Measurements from ENCODE around the gene RAI1. TPM values are rescaled to one million over a fixed set of nuclear protein-coding genes. Genes with fewer than 3 reads are reported as not detected.
"Not testable (repeated sequence)": the region's sequence is repeated elsewhere in the genome, so short reads cannot be mapped to it uniquely, and the experiment has no call there.

The RAI1 gene
- total and polyA plus RNA-seq, 2 of the 13 experiments (the other 11 are each of a cell fraction or from before 2014, with no cell fraction given), result 3.4 to 5.2 TPM

GRCh38 chr17:17807440-17807839 is 126.2 kb downstream of the RAI1 start:
- FAIRE-seq (no peak), DNase-seq (ENCODE audit: low spot score) (no peak), ATAC-seq (no peak)
- CTCF ChIA-PET (ENCODE audit: low intra/inter-chr PET ratio, low total read pairs), result no interaction called here
- no peak overlapping the region for H2AFZ ChIP-seq (ENCODE audit: low read length)
- H3K9ac ChIP-seq (ENCODE audit: insufficient read depth, low read depth, low read length), result no peak overlapping the region
- no peak overlapping the region for H3K4me2 ChIP-seq (ENCODE audit: low read depth, low read length)
- no peaks in the 10 kb centered on the region for H3K27me3 ChIP-seq (ENCODE audit: control insufficient read depth in 1 of 2, insufficient read depth in 2 of 2, low read length in 2 of 2)
- POLR2A ChIA-PET, result interaction anchor here (1.0 kb wide), 1 partner anchor 29 kb away, joined by 3 read pairs; no protein-coding TSS in a partner anchor
- no CpG with 5 or more reads among the region's 5 CpGs for WGBS (ENCODE audit: low lambda C conversion rate)
- no TSS peak for BruUV-seq (replicated peaks)
- H3K79me2 ChIP-seq (ENCODE audit: insufficient read depth, low read length), result no peaks in the 10 kb centered on the region
- no peaks in the 10 kb centered on the region for H3K9me3 ChIP-seq (ENCODE audit: low read length)
- H3K27ac ChIP-seq (ENCODE audit: extremely low read length, insufficient read depth, low read length), result peak overlapping the region; percentile 26
- 0 out of 2 replicates have a peak, but pooled peaks cover 4% of the 10 kb centered on the region for H4K20me1 ChIP-seq (ENCODE audit: insufficient read depth, low read length)
- H3K4me3 ChIP-seq (replicated peaks in 1 of 3; ENCODE audit: insufficient read depth in 1 of 3, low read depth in 2 of 3, low read length in 3 of 3), result no peak overlapping the region
- in situ Hi-C loops (cut with HindIII; ENCODE audit: extremely low pct_ligation_motif_present, low pct_unique_long_range_greater_than_20kb) (no loop called here), intact Hi-C loops (cut with micrococcal nuclease; ENCODE audit: unreplicated experiment) (no loop called here)
- no peak for TF ChIP-seq NR3C1 (CRISPR knock-in tag; IDR thresholded peaks at IDR 0.05)
- TF ChIP-seq HNRNPL (IDR thresholded peaks at IDR 0.05; ENCODE audit: low read depth, low read length), result peak; percentile 81
- H3K36me3 ChIP-seq (replicated peaks in 1 of 2; ENCODE audit: control insufficient read depth in 1 of 2, insufficient read depth in 2 of 2, low read length in 2 of 2), result peaks cover 7 to 11% of the 10 kb centered on the region in 2 experiments
- H3K4me1 ChIP-seq (ENCODE audit: insufficient read depth, low read length), result peaks cover 39% of the 10 kb centered on the region

DNA sequence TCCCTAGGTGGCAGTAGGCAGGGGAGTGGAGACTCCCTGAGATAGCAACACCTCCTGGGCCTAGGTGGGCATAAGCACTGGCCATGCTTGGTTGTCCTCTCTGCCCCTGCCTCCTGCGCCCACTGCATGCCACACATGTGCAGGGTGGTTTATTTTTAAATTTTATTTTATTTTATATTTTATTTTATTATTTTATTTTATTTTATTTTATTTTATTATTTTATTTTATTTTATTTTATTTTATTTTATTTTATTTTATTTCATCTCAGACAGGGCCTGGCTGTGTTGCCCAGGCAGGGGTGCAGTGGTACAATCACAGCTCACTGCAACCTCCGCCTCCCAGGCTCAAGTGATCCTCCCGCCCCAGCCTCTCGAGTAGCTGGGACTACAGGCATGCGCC is 126.9 kb downstream of the RAI1 start:
- Histone ChIP-seq H3K4me1 (ENCODE audit: insufficient read depth, low read length) (peaks cover 47% of the 10 kb centered on the region), H3K36me3 (replicated peaks in 1 of 2; ENCODE audit: control insufficient read depth in 1 of 2, insufficient read depth in 2 of 2, low read length in 2 of 2) (peaks cover 11 to 13% of the 10 kb centered on the region in 2 experiments)
- H4K20me1 ChIP-seq (ENCODE audit: insufficient read depth, low read length); CTCF ChIA-PET (ENCODE audit: low intra/inter-chr PET ratio, low total read pairs); H3K79me2 ChIP-seq (ENCODE audit: insufficient read depth, low read length); intact Hi-C loops (cut with micrococcal nuclease; ENCODE audit: unreplicated experiment); H3K27me3 ChIP-seq (ENCODE audit: control insufficient read depth in 1 of 2, insufficient read depth in 2 of 2, low read length in 2 of 2); ATAC-seq; POLR2A ChIA-PET; BruUV-seq (replicated peaks); DNase-seq (ENCODE audit: low spot score); H3K4me2 ChIP-seq (ENCODE audit: low read depth, low read length); H3K4me3 ChIP-seq (replicated peaks in 1 of 3; ENCODE audit: insufficient read depth in 1 of 3, low read depth in 2 of 3, low read length in 3 of 3); in situ Hi-C loops (cut with HindIII; ENCODE audit: extremely low pct_ligation_motif_present, low pct_unique_long_range_greater_than_20kb); H3K27ac ChIP-seq (ENCODE audit: extremely low read length, insufficient read depth, low read length); H3K9ac ChIP-seq (ENCODE audit: insufficient read depth, low read depth, low read length); H3K9me3 ChIP-seq (ENCODE audit: low read length); FAIRE-seq; H2AFZ ChIP-seq (ENCODE audit: low read length): not testable (repeated sequence)
- 97% methylated on average over 5 of the region's 5 CpGs for WGBS (ENCODE audit: low lambda C conversion rate)

All from HepG2 (cell line).